LoVo (cell line): Measurements from ENCODE around the gene TPM4.

ENCODE experiments used
- DNase-seq: peaks from one replicate; pipeline ENCODE4 v3.0.0-alpha.2; 2016; ENCODE audit warnings: low spot score

Gene TPM4

DNA sequence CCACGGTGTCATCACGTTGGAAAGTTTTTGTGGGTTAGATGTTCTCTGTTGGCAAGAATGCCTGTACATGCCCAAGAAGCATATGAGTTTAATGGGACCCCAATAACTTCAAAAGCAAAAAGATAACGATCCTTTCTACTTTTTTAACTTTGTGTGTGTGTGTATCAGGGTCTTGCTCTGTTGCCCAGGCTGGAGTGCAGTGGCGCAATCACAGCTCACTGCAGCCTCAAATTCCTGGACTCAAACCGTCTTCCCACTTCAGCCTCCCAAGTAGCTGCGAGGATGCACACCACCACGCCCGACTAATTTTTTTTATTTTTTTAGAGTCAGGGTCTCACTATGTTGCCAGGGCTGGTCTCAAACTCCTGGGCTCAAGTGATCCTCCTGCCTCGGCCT is 34.3 kb upstream of the TPM4 start:
- no peak for DNase-seq

DNA sequence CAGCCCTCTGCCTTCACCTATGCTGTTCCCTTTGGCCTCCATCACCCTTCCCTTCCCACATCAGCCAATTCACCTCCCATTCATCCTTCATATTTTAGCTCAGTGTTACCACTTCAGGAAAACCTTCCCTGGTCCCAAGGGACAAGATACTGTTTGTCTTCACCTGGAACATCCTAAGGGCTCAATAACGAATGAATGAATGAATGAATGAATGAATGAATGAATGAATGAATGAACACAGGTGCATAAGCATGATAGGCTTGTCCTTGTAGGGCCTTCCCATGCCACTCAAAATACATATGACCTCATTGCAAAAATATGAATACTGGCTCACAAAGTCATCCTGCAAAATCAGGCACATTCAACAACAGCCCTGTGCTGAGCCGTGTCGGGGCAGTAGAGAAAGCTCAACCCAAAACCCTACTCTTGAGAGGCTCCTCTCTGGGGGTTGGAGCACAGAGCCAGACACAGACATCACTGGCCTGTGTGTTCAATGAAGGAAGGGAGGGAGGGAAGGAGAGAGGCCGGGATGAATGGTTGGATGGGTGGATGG is 33.7 kb upstream of the TPM4 start:
- no peak for DNase-seq

DNA sequence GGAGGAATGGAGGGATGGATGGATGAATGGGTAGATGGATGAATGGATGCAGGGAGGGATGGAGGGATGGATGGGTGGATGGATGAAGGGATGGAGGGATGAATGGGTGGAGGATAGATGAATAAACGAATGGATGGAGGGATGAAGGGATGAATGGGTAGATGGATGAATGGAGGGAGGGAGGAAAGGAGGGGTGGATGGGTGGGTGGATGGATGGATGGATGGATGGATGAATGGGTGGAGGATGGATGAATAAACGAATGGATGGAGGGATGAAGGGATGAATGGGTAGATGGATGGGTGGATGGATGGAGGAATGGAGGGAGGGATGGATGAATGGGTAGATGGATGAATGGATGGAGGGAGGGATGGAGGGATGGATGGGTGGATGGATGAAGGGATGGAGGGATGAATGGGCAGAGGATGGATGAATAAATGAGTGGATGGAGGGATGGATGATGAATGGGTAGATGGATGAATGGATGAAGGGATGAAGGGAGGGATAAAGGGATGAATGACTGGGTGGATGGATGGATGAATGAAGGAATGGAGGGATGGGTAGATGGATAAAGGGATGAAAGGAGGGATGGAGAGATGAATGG is 33.0 kb upstream of the TPM4 start:
- DNase-seq, result no peak

DNA sequence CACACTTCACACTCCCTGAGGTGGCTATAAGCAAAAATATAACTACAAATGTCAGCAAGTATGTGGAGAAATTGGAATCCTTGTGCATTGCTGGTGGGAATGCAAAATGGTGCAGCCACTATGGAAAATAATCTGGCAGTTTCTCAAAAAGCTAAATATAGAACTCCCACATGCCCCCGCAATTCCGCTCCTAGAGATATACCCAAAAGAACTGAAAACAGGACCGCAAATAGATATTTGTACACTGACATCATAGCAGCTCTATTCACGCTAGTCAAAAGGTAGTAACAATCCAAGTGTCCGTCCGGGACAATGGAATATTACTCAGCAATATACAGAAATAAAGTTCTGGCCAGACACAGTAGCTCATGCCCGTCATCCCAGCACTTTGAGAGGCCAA is 31.5 kb upstream of the TPM4 start:
- no peak for DNase-seq

DNA sequence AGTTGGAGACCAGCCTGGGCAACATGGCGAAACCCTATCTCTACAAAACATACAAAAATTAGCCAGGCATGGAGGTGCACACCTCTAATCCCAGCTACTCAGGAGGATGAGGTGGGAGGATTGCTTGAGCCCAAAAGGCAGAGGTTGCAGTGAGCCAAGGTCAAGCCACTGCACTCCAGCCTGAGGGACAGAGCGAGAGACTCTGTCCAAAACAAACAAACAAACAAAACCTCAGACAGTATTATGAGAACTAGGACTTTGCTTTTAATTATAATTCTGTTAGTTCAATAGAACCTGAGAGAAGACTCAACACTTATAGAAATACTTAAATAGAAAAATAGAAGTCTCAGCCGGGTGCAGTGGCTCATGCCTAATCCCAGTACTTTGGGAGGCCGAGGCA is 31.1 kb upstream of the TPM4 start:
- DNase-seq, result no peak

DNA sequence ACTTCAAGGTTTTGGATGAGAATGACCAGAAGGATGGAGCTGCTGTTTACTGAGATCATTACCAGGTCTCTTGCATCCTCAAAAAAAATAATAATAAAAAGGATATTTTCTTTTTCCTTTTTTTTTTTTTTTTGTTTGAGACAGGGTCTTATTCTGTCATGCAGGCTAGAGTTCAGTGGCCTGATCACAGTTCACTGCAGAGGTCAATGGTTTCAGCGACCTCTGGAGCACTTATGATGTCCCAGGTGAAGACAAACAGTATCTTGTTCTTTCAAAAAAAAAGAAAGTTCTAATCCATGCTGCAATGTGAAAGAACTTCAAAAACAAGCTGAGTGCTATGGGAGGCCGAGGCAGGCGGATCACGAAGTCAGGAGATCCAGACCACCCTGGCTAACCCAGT is 30.4 kb upstream of the TPM4 start:
- DNase-seq, result no peak

DNA sequence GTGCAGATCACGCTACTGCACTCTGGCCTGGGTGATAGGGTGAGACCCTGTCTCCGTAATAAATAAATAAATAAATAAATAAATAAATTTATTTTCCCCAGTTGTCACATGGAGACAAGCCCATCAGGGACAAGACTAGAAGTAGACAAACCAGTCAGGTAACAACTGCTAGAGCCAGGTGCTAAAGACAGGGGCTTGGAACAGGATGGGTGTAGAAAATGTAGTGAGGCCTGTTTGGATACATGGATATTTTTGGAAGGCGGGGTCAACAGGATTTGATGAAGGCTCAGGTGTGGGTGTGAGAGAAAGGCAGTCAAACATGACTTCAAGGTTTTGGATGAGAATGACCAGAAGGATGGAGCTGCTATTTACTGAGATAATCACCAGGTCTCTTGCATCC is 27.7 kb upstream of the TPM4 start:
- no peak for DNase-seq

DNA sequence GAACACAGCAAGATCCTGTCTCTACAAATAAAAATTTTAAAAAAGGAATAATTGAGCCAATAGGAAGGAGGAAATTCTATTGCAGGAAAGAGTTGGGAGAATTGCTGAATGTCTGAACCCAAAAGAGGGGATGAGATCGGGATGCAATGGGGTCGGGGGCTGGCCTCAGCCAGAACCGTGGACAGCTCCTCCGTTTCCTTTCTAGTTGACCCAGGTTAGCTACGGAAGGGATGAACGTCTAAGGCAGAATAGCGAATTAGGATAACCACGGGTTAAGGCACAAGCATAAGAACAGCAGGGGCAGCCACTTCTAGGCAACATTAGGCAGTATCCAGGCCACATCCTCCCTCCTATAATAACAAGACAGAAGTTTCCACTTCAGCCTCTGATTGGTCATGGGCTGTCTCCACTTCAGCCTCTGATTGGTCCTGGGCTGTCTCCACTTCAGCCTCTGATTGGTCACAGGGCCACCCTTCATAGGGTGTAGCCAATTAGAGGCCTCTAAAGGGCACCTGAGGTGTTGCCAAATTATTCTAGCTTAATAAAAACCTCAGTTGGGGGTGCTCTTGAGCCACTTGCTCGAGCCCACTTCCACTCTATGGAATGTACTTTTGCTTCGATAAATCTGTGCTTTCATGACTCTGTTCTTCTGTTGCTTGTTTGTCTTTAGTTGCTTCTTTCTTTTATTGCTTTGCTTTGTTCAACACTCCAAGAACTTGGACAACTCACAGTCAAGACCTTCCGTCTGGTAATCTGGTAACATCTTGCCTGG is 24.9 kb upstream of the TPM4 start:
- no peak for DNase-seq

DNA sequence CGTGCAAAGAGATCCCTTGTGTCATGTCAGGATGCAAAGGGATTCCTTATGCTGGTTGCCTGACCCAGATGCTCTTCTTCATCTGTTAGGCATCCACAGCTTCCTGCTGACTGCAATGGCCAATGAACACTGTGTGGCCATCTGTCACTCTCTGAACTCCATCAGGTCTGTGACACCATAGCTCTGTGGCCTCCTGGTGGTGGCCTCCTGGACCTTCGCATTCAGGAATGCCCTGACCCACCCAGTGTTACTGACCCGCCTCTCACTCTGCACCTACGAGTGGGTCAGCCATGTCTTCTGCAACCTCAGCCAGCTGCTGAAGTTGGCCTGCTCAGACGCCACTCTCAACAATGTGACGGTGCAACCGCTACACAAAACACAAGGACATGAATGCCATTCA is 23.9 kb upstream of the TPM4 start:
- no peak for DNase-seq

DNA sequence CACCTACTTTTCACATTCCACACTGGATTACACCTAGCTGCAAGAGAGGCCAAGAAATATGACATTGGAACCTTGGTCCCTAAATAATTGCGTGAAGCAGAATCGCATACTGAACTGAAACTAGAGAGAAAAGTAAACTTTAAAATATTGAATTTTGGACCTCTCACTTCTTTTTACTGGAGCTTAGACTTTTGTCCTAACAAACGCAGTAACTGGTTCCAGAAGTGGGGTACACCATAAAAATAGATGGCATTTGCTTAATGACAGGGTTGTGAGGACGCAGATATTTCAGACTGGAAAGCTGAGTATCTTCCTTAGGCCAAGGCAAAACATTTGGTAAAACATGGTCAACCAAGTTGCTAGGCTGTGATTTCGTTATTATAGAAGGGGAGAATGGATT is 19.2 kb upstream of the TPM4 start:
- DNase-seq, result no peak

DNA sequence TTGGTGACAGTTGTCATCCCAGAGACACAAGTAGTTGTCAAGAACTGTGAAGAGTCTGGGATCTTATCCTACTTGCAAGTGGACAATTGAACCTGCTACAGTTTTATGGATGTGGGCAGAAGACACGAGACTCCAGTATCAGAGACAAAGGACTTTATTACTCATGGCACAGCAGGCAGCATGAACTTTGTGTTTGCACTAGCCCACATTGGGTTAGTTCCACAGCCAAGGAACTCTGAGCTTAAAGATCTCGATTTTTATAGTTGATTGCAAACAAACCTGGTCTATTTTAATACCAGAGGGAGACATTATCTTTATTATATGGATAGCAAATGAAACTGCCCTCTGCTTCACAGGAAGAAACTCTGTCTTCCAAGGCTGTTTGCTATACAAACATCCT is 16.0 kb upstream of the TPM4 start:
- DNase-seq, result no peak

DNA sequence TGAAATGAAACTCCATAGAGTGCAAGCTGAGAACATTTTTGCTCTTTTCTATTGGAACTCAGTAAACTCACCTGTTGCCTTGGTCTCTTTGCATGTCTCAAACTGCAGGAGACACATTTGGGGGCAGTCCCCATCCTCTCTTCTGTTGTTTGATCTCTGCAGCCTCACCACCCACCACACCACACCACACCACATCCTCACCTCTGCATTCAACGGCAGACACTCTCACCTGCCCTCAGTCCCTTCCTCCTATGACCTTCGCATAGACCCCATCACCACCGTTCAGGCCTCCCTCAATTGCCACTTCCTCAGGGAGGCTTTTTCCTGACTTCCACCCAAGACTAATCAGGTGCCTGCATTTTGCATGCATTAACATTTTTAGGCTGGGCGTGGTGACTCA is 14.4 kb upstream of the TPM4 start:
- no peak for DNase-seq

DNA sequence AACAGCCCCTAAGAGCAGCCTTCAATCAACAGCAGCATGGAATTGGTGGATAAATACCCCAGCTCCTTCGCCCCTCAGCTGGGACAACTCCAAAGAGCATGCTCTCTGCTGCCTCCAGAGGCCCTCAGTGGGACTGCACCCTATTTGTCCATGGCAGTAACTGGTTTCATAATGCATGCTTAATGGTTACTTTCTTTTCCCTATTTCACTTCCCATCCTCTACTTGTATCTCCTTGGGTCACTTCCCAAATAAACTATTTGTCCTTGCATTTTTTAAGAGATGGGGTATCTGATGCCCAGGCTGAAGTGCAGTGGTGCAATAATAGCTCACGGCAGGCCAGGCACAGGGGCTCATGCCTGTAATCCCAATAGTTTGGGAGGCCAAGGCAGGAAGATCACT is 13.5 kb upstream of the TPM4 start:
- peak; percentile 33 for DNase-seq

DNA sequence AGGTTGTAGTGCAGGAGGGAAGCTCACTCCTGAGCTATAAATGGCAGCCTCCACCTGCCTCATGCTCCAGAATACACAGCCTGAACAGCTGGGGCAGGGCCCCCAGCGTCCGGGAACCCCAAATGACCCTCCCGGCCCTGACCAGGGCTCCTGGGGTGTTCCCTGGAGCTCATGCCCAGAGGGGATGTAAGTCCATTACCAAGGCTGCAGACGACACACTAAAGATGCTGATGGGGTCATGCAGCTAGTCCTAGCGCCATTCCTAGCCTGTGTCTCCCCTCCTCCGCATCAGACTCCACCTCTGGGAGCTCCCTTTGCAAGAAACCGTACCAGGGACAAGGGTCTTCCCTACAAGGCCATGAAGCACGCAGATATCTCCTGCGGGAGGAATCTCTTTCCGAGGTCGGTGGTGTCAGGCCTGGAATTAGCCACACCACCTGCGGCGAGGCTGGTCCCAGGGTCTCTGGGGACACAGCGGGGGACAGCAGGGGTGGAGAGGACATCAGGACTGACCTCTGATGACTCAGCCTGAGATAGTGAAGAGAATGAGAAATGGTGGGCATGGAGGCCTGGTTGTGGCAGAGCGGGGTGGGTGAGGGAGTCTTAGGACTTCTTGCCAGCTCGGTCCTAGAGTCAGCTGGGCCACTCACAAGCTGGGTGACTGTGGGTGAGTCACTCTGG is 11.9 kb upstream of the TPM4 start:
- no peak for DNase-seq

DNA sequence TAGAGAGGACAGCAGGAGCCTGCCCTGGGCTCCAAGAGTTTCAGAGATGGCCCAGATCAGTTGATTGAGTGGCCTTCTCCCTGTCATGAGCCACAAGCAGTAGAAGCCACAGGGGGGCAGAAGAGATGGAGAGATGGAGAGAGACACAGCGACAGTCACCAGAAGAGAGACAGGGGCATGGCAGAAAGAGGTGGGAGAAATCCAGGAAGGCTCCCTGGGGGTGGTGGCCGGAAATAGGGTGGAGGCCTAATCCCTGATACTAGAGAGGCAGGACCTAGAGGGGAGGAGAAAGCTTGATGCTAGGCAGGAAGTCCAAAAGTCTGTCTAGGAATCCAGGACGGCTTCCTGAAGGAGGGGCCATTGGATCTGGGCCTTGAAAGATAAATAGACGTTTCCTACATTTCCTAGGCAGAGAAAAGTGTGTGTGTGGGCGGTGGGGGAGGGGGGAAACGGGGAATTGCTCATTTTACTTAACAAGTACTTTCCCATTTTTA is 9.6 kb upstream of the TPM4 start:
- DNase-seq, result peak; percentile 55

DNA sequence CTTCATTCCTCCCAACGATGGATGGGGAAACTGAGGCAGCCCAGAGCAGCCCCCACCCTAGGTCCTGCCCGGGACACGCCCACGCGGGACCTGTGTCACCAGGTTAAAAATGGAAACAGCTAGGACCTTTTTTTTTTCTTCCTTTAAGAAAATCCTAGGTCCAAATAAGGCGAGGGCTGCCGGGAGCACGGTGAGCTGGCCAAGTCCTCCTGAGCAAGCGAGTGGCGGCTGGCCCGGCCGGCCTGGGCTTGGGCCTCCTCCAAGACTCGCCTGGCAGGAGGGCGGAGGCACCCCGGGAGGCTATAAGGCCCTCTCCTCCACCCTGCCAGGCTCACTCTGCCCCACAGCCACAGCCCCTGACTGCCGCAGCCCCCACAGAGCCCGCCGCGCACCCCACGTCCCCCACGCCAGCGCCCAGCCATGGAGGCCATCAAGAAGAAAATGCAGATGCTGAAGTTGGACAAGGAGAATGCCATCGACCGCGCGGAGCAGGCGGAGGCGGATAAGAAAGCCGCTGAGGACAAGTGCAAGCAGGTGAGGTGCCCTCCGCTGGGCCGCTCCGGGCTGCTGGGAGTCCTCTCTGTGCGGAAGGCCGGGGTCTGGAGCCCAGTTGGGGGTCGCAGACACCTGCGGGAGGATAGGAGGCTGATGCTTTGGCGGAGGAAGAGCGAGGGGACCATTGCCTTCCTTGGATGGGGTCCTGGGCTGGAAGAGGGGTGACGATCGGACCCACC is 8.9 kb upstream of the TPM4 start:
- DNase-seq, result peak; percentile 70

DNA sequence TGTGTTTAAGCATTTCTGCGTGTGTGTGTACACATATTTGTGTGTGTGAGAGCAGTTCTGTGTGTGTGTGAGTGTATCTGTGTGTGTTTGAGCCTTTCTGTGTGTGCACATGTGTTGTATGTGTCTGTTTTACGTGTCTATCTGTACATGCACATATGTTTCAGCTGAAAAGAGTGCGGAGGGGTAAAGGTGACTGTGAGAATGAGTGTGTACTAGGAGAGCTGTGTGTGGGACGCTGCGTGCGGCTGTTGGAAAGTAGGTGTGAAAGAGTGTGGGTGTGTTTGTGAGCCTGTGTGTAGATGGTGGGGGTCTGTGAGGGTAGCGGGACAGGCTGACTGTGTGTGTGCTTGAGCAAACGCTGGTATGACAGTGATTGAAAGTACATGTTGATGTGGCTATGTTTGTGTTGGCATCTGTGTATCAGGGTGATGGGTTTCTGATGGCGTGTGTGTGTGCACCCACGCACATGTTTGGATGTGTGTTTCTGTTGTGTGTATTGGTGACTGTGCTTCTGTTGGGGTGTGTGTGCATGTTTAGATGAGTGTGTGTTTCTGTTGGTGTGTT is 7.5 kb upstream of the TPM4 start:
- DNase-seq, result no peak

DNA sequence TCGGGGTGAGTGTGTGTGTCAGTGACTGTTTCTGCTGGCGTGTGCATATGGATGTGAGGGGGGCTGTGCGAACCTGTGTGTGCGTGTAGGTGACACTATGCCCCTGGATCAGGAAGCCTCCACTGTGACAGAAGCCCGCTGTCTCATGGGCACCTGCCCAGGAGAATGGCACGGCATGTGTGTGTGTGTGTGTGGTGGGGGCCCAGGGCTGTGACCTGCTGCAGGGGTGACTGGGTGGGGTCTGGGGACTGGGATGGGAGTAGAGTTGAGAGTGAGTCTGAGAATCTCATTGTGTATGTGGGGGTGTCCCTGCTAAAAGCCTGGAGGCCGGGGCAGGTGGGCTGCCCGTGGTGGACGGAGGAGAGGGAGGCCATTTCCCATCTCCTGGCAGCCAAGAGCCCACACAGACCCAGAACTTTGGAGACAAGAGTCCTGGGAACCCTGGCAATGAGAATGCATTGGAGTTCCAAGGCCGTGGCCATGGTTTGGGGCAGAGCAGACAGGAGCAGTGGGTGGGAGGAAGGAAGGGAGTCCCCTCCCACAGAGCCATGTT is 6.4 kb upstream of the TPM4 start:
- no peak for DNase-seq

DNA sequence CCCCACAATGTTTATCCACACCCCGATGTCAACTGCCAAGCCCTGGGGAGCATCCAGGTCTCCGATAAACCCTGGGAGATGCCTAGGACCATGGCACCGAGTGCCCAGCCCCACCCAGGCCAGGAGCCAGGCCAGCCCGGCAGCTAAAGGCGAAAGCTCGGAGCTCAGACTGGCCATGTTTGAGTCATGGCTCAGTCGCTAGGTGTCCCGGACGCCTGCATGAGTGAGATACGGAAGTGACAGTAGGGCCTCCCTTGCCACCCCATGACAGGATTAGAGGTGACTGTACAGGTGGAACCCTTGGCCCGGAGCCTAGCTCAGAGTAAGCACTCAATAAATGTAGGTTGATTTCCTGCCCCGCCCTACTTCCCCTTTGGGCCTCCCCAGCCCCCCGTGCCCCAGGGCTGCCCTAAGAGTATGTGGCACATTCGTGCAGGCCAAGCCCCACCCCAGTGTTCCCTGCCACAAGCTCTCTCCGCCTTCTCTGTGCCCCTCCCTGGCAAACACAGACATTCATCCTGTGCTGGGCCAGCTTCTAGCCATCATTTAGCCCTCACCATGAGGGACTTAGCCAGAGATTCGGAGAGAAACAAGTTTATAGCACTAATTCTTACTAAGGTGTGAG is 5.8 kb upstream of the TPM4 start:
- peak; percentile 95 for DNase-seq

DNA sequence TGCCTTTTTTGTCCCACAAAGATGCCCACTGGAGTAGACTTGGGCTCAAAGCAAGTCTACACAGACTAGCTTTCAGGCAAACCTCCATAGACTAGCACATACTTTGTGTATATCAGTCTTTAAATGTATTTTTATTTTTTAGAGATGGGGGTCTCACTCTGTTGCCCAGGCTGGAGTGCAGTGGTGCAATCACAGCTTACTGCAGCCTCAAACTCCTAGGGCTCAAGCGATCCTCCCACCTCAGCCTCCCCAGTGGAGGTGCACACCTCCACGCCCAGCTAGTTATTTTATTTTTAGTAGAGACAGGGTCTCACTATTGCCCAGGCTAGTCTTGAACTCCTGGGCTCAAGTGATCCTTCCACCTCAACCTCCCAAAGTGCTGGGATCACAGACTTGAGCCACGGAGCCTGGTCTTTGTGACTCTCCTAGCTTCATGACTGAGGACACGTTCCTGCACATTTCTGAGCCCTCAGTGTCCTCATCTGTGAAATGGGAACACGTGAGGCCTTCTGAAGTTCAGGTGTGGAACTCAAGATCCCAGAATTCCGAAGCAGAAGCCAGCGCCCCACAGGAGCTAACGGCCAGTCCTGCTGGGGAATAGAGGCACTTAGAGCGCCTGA is 5.1 kb upstream of the TPM4 start:
- no peak for DNase-seq

DNA sequence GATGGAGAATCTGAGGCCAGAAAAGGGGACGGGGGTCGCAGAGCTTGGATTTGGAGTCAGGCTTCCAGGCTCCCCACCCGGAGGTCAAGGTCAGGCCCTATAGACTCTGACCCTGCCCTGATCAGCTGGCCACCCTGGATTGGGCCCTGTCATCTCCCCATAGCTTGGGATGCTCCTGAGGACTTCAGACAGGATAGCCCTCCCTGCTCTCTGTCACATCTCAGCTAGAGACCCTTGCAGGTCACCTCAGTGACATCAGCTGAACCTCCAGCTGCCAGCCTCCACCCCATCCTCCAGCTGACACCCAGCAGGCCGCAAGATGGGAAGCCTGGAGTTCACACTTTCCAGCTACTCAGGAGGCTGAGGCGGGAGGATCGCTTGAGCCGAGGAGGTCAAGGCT is 2.8 kb upstream of the TPM4 start:
- DNase-seq, result no peak
